IMR-90 (cell line): ENCODE results near the gene WDR47. TPM values are rescaled to one million over a fixed set of nuclear protein-coding genes. Genes with fewer than 3 reads are reported as not detected.

Source experiments
- ATAC-seq: fragments of 200-7000 bp; cut with Tn5 transposase; 2 replicates; pipeline ENCODE4 v1.9.1; 2020; ENCODE audit warnings: low read depth, mild to moderate bottlenecking, moderate library complexity
- BruUV-seq: library from RNA; stranded (reverse); fragments of 400-500 nt; replicated peaks from 2 replicates; lab custom pipeline; 2021; lab: Mats Ljungman, UMichigan
- CTCF ChIA-PET: fragments of 300-600 bp; formaldehyde crosslinking; extraction: SDS; loops from one replicate; lab custom pipeline; 2021; ENCODE audit warnings: antibody characterized with exemption; lab: Yijun Ruan, JAX
- POLR2A ChIA-PET: fragments of 300-600 bp; sonication (Branson Sonifier 250); formaldehyde crosslinking; loops from one replicate; lab custom pipeline; 2022; ENCODE audit warnings: antibody characterized with exemption; ENCODE audit not compliant: unreplicated experiment; lab: Charles Lee
- DNase-seq: peaks from one replicate; pipeline ENCODE4 v3.0.0; 2013
- H2AFZ ChIP-seq: replicated peaks from 2 replicates; pipeline ENCODE3; 2013; ENCODE audit warnings: low read length, mild to moderate bottlenecking; ENCODE audit not compliant: poor library complexity
- H2AK5ac ChIP-seq: 2 replicates; pipeline ENCODE4 v1.6.1; 2013; ENCODE audit warnings: low read depth, low read length, inconsistent platforms
- H2AK9ac ChIP-seq: replicated peaks from 2 replicates; pipeline ENCODE3; 2013; ENCODE audit warnings: mild to moderate bottlenecking, low read depth, low read length, moderate library complexity; ENCODE audit not compliant: poor library complexity
- H2BK120ac ChIP-seq: 2 replicates; pipeline ENCODE4 v1.6.1; 2013; ENCODE audit warnings: low read depth, low read length, inconsistent platforms
- H2BK15ac ChIP-seq: 3 replicates; pipeline ENCODE4 v1.6.1; 2013; ENCODE audit warnings: low read depth, low read length, inconsistent platforms
- H2BK20ac ChIP-seq: 2 replicates; pipeline ENCODE4 v1.6.1; 2013; ENCODE audit warnings: low read depth, mild to moderate bottlenecking, inconsistent platforms, low read length, moderate library complexity
- H2BK5ac ChIP-seq: 2 replicates; pipeline ENCODE4 v1.6.1; 2013; ENCODE audit warnings: mild to moderate bottlenecking, low read depth, low read length, inconsistent platforms; ENCODE audit not compliant: poor library complexity, severe bottlenecking
- H3K14ac ChIP-seq: replicated peaks from 2 replicates; pipeline ENCODE4 v1.6.1; 2013; ENCODE audit warnings: low read depth, low read length, inconsistent platforms
- H3K18ac ChIP-seq: 2 replicates; pipeline ENCODE4 v1.6.1; 2013; ENCODE audit warnings: low read depth, low read length, control low read depth
- H3K23ac ChIP-seq: 2 replicates; pipeline ENCODE4 v1.6.1; 2013; ENCODE audit warnings: low read depth, low read length, inconsistent platforms
- H3K27ac ChIP-seq: 2 replicates; pipeline ENCODE4 v1.5.1; 2013; ENCODE audit warnings: mild to moderate bottlenecking, control low read depth, low read length; ENCODE audit not compliant: insufficient read depth
- H3K27me3 ChIP-seq: 2 replicates; pipeline ENCODE4 v1.6.1; 2013; ENCODE audit warnings: low read length; ENCODE audit not compliant: control insufficient read depth, insufficient read depth
- H3K36me3 ChIP-seq: 2 replicates; pipeline ENCODE4 v1.6.1; 2013; ENCODE audit warnings: low read length, mixed read lengths; ENCODE audit not compliant: control insufficient read depth, insufficient read depth
- H3K4ac ChIP-seq: 2 replicates; pipeline ENCODE4 v1.6.1; 2013; ENCODE audit warnings: low read depth, low read length, inconsistent platforms
- H3K4me1 ChIP-seq: 2 replicates; pipeline ENCODE4 v1.6.1; 2013; ENCODE audit warnings: low read length, mixed read lengths; ENCODE audit not compliant: control insufficient read depth, insufficient read depth
- H3K4me2 ChIP-seq: 2 replicates; pipeline ENCODE4 v1.6.1; 2013; ENCODE audit warnings: low read depth, mild to moderate bottlenecking, control low read depth, low read length, moderate library complexity
- H3K4me3 ChIP-seq: 2 replicates; pipeline ENCODE4 v1.5.1; 2013; ENCODE audit warnings: low read depth, mild to moderate bottlenecking, control low read depth, low read length, moderate library complexity; ENCODE audit not compliant: insufficient read depth
- H3K56ac ChIP-seq: 2 replicates; pipeline ENCODE4 v1.6.1; 2013; ENCODE audit warnings: low read length, inconsistent platforms; ENCODE audit not compliant: insufficient read depth; ENCODE audit errors: extremely low read depth
- H3K79me1 ChIP-seq, 2 experiments: 2 replicates each; pipeline ENCODE4 v1.6.1; 2013; ENCODE audit warnings: low read length in 2 of 2, inconsistent platforms in 1 of 2, low read depth in 1 of 2
- H3K9ac ChIP-seq: 2 replicates; pipeline ENCODE4 v1.6.1; 2013; ENCODE audit warnings: low read depth, low read length, control low read depth
- H3K9me1 ChIP-seq: 2 replicates; pipeline ENCODE4 v1.6.1; 2013; ENCODE audit warnings: low read length, inconsistent platforms; ENCODE audit not compliant: insufficient read depth
- H3K9me3 ChIP-seq: 2 replicates; pipeline ENCODE4 v1.6.1; 2013; ENCODE audit warnings: low read length; ENCODE audit not compliant: control insufficient read depth, insufficient read depth
- H4K20me1 ChIP-seq: 2 replicates; pipeline ENCODE4 v1.6.1; 2013; ENCODE audit warnings: low read length, inconsistent platforms; ENCODE audit not compliant: insufficient read depth
- H4K5ac ChIP-seq: 2 replicates; pipeline ENCODE4 v1.6.1; 2013; ENCODE audit warnings: mild to moderate bottlenecking, low read depth, low read length, control low read depth
- H4K8ac ChIP-seq, 2 experiments: 2 replicates each; pipeline ENCODE4 v1.6.1; 2013; ENCODE audit warnings: low read depth in 2 of 2, low read length in 2 of 2, control low read depth in 1 of 2, inconsistent platforms in 1 of 2
- H4K91ac ChIP-seq: 2 replicates; pipeline ENCODE4 v1.6.1; 2013; ENCODE audit warnings: low read depth, low read length, inconsistent platforms; ENCODE audit not compliant: insufficient read depth
- BHLHE40 ChIP-seq: fragments of 150-350 bp; IDR thresholded peaks from 2 replicates; pipeline ENCODE4 v1.6.1; 2016; ENCODE audit warnings: mild to moderate bottlenecking, low read depth, low read length
- MXI1 ChIP-seq: IDR thresholded peaks from 2 replicates; pipeline ENCODE4 v1.6.1; 2012; ENCODE audit warnings: low read depth, mild to moderate bottlenecking, low read length, moderate library complexity, borderline replicate concordance
- SMC3 ChIP-seq: fragments of 150-350 bp; IDR thresholded peaks from 2 replicates; pipeline ENCODE4 v1.6.1; 2016; ENCODE audit warnings: low read depth, mild to moderate bottlenecking, antibody characterized with exemption, low read length, moderate library complexity
- WGBS, 2 experiments: methylation state at CpG; one replicate each; pipeline versions ENCODE4 v1.1.5 to v1.1.7; 2013; ENCODE audit warnings: missing lambda C conversion rate in 2 of 2; ENCODE audit not compliant: insufficient read length in 1 of 2; ENCODE audit errors: extremely low coverage in 2 of 2; 5-methylcytosine and 5-hydroxymethylcytosine counted together
- dilution Hi-C: fragments of 300-500 bp; cut with HindIII; formaldehyde crosslinking; loops from one replicate; pipeline ENCODE4 v1.14.3; 2018; ENCODE audit warnings: low sequenced_read_pairs; ENCODE audit not compliant: unreplicated experiment
- in situ Hi-C: fragments of 300-500 bp; cut with MboI; formaldehyde crosslinking; loops from 3 replicates; pipeline ENCODE4 v1.14.3; 2019; ENCODE audit warnings: low sequenced_read_pairs, inconsistent platforms, mixed read lengths
- intact Hi-C: fragments of 100-400 bp; cut with micrococcal nuclease; formaldehyde crosslinking; loops from 2 replicates; pipeline ENCODE4 v1.10.0; 2022
- polyA plus RNA-seq, 3 experiments: library from polyadenylated mRNA; depleted of rRNA; stranded (reverse); fragments of >200 nt; gene quantifications; 2 replicates each; pipeline ENCODE4 v1.2.3, GENCODE V29; 2012; ENCODE audit warnings: low replicate concordance in 1 of 3
- total RNA-seq: library from RNA; depleted of rRNA; stranded (reverse); fragments of >200 nt; gene quantifications from 2 replicates; pipeline ENCODE4 v1.2.3, GENCODE V29; 2012
- TF ChIP-seq, protein P1 (sequence below): conservative IDR thresholded peaks from 2 replicates; pipeline ENCODE4 v1.5.1; 2012; ENCODE audit warnings: mild to moderate bottlenecking, low read depth, low read length, improper control_type of control experiment
- TF ChIP-seq, protein P2 (sequence below): fragments of 150-350 bp; IDR thresholded peaks from 2 replicates; pipeline ENCODE4 v1.6.1; 2017; ENCODE audit warnings: mild to moderate bottlenecking, antibody characterized with exemption, low read length, low read depth
- TF ChIP-seq, protein P3 (sequence below): fragments of 150-350 bp; IDR thresholded peaks from 2 replicates; pipeline ENCODE4 v1.6.1; 2016; ENCODE audit warnings: low read depth, mild to moderate bottlenecking, low read length, moderate library complexity, borderline replicate concordance

WDR47 gene
- total and polyA plus RNA-seq, 2 of the 4 experiments (the other 2 are of a cell fraction): 8.2 to 17.4 TPM

DNA sequence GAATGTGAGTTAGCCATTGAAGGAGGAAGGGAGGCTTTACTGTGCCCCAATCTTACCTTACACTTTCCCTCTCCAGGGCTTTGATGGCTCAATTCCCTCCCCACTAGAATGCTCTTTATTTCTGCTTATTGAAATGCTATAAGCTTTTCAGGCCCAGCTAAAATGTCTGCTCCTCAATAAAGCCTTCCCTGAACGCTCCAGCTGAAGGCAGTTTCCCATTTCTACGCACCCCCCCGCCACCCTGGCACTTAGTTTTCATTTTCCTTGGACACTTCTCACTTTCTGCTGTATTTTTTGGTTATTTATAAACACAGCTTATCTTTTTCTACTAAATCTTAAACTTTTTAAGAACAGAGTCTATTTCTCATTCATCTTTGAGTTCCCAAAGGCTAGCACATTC is 41.6 kb upstream of the WDR47 start:
- TF ChIP-seq, protein P1, sequence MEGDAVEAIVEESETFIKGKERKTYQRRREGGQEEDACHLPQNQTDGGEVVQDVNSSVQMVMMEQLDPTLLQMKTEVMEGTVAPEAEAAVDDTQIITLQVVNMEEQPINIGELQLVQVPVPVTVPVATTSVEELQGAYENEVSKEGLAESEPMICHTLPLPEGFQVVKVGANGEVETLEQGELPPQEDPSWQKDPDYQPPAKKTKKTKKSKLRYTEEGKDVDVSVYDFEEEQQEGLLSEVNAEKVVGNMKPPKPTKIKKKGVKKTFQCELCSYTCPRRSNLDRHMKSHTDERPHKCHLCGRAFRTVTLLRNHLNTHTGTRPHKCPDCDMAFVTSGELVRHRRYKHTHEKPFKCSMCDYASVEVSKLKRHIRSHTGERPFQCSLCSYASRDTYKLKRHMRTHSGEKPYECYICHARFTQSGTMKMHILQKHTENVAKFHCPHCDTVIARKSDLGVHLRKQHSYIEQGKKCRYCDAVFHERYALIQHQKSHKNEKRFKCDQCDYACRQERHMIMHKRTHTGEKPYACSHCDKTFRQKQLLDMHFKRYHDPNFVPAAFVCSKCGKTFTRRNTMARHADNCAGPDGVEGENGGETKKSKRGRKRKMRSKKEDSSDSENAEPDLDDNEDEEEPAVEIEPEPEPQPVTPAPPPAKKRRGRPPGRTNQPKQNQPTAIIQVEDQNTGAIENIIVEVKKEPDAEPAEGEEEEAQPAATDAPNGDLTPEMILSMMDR: no peak
- TF ChIP-seq, protein P2, sequence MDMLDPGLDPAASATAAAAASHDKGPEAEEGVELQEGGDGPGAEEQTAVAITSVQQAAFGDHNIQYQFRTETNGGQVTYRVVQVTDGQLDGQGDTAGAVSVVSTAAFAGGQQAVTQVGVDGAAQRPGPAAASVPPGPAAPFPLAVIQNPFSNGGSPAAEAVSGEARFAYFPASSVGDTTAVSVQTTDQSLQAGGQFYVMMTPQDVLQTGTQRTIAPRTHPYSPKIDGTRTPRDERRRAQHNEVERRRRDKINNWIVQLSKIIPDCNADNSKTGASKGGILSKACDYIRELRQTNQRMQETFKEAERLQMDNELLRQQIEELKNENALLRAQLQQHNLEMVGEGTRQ: no peak
- TF ChIP-seq BHLHE40 (no peak), MXI1 (no peak), SMC3 (no peak)
- TF ChIP-seq, protein P3, sequence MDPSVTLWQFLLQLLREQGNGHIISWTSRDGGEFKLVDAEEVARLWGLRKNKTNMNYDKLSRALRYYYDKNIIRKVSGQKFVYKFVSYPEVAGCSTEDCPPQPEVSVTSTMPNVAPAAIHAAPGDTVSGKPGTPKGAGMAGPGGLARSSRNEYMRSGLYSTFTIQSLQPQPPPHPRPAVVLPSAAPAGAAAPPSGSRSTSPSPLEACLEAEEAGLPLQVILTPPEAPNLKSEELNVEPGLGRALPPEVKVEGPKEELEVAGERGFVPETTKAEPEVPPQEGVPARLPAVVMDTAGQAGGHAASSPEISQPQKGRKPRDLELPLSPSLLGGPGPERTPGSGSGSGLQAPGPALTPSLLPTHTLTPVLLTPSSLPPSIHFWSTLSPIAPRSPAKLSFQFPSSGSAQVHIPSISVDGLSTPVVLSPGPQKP: no peak
- DNase-seq: no peak
- intact Hi-C loops: no loop called here
- ATAC-seq: no peak
- Histone ChIP-seq H2BK5ac (no peak overlapping the region), H2AFZ (no peak overlapping the region), H2BK20ac (no peak overlapping the region), H3K23ac (no peak overlapping the region), H2BK120ac (no peak overlapping the region), H3K18ac (no peak overlapping the region), H3K4ac (no peak overlapping the region), H3K4me2 (no peak overlapping the region), H3K4me3 (no peak overlapping the region), H3K27ac (no peak overlapping the region), H2AK5ac (no peak overlapping the region), H3K79me1 (no peaks in the 10 kb centered on the region), H3K14ac (no peak overlapping the region), H3K27me3 (no peaks in the 10 kb centered on the region), H3K9me1 (no peaks in the 10 kb centered on the region), H4K91ac (no peak overlapping the region), H2AK9ac (no peak overlapping the region), H3K4me1 (no peaks in the 10 kb centered on the region), H4K8ac (no peak overlapping the region), H2BK15ac (no peak overlapping the region), H3K9ac (no peak overlapping the region), H3K36me3 (no peaks in the 10 kb centered on the region), H3K9me3 (no peaks in the 10 kb centered on the region), H4K20me1 (no peaks in the 10 kb centered on the region), H4K5ac (no peak overlapping the region), H3K56ac (no peak overlapping the region)
- CTCF ChIA-PET: no interaction called here
- POLR2A ChIA-PET: no interaction called here
- WGBS, 2 experiments: no CpG with 5 or more reads among the region's 3 CpGs
- dilution Hi-C loops: no loop called here
- in situ Hi-C loops: no loop called here
- BruUV-seq: no TSS peak
